A673 (cell line): ENCODE data around the gene PRKCA.

Experiments used
- CTCF ChIP-seq: fragments of 300-800, 200-600 bp; sonication (generic); conservative IDR thresholded peaks from 2 replicates; pipeline ENCODE4 v1.5.1; 2017; ENCODE audit warnings: low read depth, mild to moderate bottlenecking, antibody characterized with exemption, low read length, moderate library complexity, mixed read lengths
- EZH2 ChIP-seq: fragments of 200-600 bp; sonication (generic); IDR thresholded peaks from 2 replicates; pipeline ENCODE4 v1.6.1; 2017; ENCODE audit warnings: borderline replicate concordance, low read depth, mild to moderate bottlenecking, mixed read lengths, antibody characterized with exemption, low read length; ENCODE audit not compliant: poor library complexity, severe bottlenecking

- no peak for TF ChIP-seq CTCF
- TF ChIP-seq EZH2 = no peak
Measured at GRCh38 chr17:66650544-66650877, 348.1 kb downstream of the PRKCA start.
